Testis (tissue), 2 donors: ENCODE measurements around the gene FGF3.

Source experiments
- POLR2A ChIP-seq: fragments of 450-650 bp; IDR thresholded peaks from one replicate; pipeline ENCODE4 v1.6.1; 2017; ENCODE audit warnings: antibody characterized with exemption, mild to moderate bottlenecking, moderate library complexity
- TF ChIP-seq, protein P1 (sequence below), 3 experiments: fragments of 450-650 bp in 2 of 3; fragments of 200-600 bp in 1 of 3; sonication (generic) in 1 of 3; IDR thresholded peaks; one replicate each; pipeline ENCODE4 v1.5.1; 2016 to 2019; ENCODE audit warnings: antibody characterized with exemption in 3 of 3, mild to moderate bottlenecking in 2 of 3, moderate library complexity in 1 of 3

DNA sequence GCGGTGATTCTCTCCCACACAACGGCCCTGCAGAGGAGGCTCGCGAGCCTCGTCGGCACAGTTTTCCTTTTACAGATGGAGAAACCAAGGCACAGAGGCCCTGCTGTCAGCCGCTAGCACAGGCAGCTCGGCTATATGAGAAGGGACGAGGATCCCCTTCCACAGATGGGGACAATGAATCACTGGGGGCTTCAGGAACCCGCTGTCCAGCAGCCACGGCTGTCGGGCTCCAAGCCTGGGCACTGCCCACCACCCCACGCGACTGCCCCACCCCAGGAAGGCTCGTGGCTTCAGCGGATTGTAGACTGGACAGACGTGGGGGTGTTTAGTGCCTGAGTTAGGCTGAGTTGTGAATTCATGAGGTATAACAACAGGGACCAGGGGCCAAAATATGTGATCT lies 17.2 kb upstream of the FGF3 start:
- no peak for TF ChIP-seq POLR2A
- TF ChIP-seq, protein P1, sequence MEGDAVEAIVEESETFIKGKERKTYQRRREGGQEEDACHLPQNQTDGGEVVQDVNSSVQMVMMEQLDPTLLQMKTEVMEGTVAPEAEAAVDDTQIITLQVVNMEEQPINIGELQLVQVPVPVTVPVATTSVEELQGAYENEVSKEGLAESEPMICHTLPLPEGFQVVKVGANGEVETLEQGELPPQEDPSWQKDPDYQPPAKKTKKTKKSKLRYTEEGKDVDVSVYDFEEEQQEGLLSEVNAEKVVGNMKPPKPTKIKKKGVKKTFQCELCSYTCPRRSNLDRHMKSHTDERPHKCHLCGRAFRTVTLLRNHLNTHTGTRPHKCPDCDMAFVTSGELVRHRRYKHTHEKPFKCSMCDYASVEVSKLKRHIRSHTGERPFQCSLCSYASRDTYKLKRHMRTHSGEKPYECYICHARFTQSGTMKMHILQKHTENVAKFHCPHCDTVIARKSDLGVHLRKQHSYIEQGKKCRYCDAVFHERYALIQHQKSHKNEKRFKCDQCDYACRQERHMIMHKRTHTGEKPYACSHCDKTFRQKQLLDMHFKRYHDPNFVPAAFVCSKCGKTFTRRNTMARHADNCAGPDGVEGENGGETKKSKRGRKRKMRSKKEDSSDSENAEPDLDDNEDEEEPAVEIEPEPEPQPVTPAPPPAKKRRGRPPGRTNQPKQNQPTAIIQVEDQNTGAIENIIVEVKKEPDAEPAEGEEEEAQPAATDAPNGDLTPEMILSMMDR (IDR thresholded peaks at IDR 0.05), result no peak
